Cortex of kidney (tissue), 1 donor: ENCODE data around the gene RRAD.
"Not testable (repeated sequence)": the region's sequence is repeated elsewhere in the genome, so short reads cannot be mapped to it uniquely, and the experiment has no call there.

Source experiments
- DNase-seq: peaks from one replicate; lab custom pipeline; 2025; lab: John Stamatoyannopoulos, UW

Gene RRAD, protein sequence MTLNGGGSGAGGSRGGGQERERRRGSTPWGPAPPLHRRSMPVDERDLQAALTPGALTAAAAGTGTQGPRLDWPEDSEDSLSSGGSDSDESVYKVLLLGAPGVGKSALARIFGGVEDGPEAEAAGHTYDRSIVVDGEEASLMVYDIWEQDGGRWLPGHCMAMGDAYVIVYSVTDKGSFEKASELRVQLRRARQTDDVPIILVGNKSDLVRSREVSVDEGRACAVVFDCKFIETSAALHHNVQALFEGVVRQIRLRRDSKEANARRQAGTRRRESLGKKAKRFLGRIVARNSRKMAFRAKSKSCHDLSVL

DNA sequence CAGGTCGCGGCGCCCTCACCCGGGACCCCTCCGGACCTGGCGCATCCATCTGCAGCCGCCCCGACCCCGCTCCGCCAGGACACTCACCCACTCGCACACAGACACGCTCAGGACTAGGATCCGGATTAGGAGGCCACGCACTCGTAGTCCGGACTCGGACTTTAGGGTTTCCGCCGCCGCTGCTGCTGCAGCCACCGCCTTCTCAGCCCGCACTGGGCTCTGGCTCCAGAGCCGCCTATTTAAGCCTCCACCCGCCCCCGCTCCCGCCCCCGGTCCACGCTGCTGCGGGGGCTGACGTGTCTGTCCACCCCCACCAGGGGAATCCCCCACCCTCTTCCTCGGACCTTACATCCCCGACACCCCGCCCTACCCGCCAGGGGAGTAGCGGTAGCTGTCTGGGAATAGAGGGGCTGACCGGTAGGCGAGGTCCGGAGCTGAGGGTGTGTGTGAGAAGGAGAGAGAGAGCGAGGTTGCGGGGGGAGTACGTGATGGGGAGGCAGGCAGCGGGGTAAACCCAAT is at the start of gene RRAD:
Gene RRAD (minus strand): TSS at position 214 of the 519 bp plus-strand sequence. CDS start 356 bp downstream, outside the sequence.
- DNase-seq = no peak

- not testable (repeated sequence) for DNase-seq
Observed at GRCh38 chr16:66974932-66975246, 49.6 kb upstream of the RRAD start.

- not testable (repeated sequence) for DNase-seq
Observed at GRCh38 chr16:66974156-66974931, 49.0 kb upstream of the RRAD start.

DNA sequence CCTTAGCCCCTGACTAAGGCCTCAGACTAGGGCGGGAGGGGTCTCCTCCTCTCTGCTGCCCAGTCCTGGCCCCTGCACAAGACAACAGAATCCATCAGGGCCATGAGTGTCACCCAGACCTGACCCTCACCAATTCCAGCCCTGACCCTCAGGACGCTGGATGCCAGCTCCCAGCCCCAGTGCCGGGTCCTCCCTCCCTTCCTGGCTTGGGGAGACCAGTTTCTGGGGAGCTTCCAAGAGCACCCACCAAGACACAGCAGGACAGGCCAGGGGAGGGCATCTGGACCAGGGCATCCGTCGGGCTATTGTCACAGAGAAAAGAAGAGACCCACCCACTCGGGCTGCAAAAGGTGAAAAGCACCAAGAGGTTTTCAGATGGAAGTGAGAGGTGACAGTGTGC is 48.4 kb upstream of the RRAD start:
- no peak for DNase-seq

GRCh38 chr16:66972983-66973382 is 47.6 kb upstream of the RRAD start:
- DNase-seq = no peak

GRCh38 chr16:66970775-66971720 is 45.7 kb upstream of the RRAD start:
- no peak for DNase-seq

DNA sequence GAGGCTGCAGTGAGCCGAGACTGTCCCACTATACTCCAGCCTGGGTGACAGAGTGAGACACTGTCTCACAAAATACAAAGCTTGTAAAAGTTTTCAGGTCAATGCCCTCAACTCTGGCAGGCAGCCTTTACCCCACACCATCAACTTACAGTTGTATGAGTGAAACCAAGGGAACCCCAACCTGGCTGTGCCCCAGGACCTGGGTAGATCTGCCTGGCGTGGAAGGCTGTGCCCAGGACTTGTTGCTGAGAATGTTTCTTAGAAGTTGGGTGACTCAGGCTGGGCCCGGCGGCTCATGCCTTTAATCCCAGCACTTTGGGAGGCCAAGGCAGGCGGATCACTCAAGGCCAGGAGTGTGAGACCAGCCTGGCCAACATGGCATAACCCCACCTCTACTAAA is 43.5 kb upstream of the RRAD start:
- no peak for DNase-seq

DNA sequence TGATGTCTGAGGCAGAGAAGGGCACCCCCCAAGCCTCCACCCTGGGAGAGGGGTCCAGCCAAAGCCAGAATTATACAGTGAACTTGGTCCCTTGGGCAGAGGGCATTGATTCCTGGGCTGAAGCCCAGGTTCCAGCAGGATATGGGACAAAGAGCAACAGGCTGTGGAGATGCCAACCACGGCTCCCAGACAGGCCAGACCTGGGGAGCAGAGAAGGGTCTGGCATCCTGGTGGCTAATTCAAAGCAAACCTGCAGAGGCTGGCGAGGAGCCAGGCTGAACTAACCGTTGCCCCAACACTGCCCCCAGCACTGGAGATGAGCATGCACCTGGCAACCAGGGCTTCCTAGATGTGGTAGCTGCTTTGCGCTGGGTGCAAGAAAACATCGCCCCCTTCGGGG is 38.7 kb upstream of the RRAD start:
- DNase-seq = no peak

DNA sequence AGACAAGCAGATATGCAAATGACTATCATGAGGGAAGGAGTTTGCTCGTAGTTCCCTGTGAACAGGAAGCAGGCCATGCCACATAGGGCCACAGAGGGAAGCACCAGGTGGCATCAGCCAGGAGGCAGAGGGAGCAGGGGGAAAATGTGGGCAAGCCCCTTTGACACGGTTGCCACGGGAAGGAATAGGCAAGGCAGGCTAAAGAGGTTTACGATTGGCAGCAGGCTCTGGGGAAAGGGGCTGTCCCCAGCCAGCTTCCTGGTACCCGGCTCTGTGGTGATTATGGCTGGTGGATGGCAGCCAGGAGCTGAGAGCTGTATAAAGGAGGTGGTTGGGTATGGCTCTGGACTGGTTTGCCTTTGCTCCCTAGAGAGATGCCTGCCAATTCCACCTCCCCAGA is 36.6 kb upstream of the RRAD start:
- DNase-seq = no peak

- DNase-seq = no peak
Observed at GRCh38 chr16:66961065-66961744, 35.9 kb upstream of the RRAD start, which contains the start of gene CES3. Gene CES3 (plus strand): TSS chr16:66961266. CDS start chr16:66961308, 42 bp downstream.

DNA sequence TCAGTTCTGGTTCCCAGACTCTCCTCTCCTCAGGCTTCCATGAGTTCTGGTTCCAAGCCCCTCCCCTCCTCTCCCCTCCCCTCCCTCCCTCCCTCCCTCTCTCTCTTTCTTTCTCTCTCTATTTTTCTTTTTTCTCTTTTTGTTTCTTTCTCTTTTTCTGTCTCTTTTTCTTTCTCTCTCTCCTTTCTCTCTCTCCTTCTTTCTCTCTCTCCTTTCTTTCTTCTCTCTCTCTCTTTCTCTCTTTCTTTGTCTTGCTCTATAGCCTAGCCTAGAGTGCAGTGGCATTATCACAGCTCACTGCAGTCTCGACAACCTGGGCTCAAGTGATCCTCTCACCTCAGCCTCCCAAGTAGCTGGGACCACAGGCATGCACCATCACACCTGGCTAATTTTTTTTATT is 34.9 kb upstream of the RRAD start:
- no peak for DNase-seq

DNA sequence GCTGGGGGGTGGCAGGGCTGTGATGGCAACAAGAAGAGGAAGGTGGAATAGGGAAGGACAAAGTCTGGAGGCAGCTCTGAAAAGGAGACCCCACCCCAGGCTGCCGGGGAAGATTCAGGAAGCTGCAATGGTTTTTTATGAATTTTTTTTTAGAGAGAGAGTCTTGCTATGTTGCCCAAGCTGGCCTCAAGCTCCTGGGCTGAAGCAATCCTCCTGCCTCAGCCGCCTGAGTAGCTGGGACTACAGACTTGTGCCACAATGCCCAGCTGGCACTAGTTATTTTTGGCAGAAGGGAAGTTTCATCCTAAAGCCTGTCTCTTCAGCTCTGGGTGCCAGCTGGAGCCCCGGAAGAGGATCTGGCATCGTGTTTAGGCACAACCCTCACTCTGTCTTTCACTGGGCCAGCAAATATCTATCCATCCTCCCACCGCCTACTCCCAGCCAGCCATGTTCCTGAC is 34.4 kb upstream of the RRAD start:
- DNase-seq = no peak

DNA sequence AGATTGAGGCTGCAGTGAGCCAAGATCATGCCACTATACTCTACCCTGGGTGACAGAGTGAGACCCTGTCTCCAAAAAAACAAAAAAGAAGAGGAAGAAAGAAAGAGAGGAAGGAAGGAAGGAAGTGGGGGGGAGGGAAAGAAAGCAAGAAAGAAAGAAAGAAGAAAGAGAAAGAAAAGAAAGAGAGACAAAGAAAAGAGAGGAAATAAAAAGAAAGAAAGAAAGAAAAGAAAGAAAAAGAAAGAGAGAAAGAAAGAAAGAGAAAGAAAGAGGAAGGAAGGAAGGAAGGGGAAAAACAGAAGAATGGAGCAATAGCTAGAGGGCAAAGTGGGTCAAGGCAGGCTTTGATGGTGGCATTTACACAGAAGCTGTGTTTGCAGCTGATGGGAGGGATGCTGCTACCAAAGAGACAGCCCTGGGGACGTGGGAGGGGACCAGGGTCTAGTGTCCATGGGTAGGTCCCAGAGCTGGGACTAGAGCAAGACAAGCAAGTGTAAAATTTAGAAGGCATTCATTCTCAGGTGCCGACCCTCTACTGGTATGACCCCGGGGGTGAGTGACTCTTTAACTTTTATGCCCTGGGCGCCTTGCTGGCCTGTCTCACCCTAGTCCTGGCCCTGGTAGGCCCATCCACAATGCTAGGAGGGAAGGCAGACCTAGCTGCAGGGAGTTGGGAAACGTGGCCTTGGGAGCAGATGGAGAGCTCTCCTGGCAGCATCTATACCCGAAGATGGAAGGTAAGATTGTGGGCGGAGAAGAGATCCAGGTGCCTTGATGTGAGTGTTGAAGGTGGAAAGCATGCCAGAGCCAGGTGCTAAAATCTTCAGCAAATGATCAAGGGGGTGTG is 33.7 kb upstream of the RRAD start:
- DNase-seq = no peak

- not testable (repeated sequence) for DNase-seq
Observed at GRCh38 chr16:66956154-66956457, 30.8 kb upstream of the RRAD start.

- DNase-seq = not testable (repeated sequence)
Observed at GRCh38 chr16:66955363-66956153, 30.2 kb upstream of the RRAD start.

GRCh38 chr16:66954097-66954659 is 28.8 kb upstream of the RRAD start:
- no peak for DNase-seq

GRCh38 chr16:66953462-66954096 is 28.2 kb upstream of the RRAD start:
- no peak for DNase-seq

DNA sequence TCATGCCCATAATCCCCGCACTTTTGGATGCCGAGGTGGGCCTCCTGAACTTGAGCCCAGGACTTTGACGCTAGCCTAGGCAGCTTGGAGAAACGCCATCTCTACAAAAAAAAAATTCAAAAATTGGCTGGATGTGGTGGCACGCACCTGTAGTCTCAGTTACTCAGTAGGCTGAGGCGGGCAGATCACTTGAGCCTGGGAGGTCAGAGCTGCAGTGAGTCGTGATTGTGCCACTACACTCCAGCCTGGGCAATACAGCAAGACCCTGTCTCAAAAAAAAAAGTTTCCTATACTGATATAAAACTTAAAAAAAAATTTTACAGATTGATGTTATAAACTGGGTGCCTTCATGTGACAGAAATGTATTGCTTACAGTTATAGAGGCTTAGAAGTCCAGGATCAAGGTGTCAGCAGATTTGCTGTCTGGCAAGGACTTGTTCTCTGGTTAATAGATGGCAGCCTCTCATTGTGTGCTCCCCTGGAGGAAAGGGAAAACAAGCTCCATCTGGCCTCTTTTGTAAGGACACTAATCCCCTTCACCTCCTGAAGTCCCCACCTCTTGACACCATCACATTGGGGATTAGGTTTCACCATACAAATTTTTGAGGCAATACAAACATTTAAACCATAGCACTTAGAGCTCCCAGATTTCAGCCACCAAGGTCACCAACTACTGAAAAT is 27.2 kb upstream of the RRAD start:
- no peak for DNase-seq
